OCI-LY3 (cell line): Measurements from ENCODE around the gene P2RY6.

Experiments
- H2AFZ ChIP-seq: fragments of 200-600, 300-600 bp; shearing (Covaris generic); 2 replicates; pipeline ENCODE4 v1.6.0; 2014; ENCODE audit warnings: antibody characterized with exemption, low read depth, low read length
- H3K27ac ChIP-seq: fragments of 200-600, 300-600 bp; sonication (generic); 2 replicates; pipeline ENCODE4 v1.5.1; 2014; ENCODE audit warnings: mild to moderate bottlenecking, low read length, moderate library complexity, mixed read lengths
- H3K27me3 ChIP-seq: fragments of 200-600, 300-600 bp; sonication (generic); 2 replicates; pipeline ENCODE4 v1.6.1; 2014; ENCODE audit warnings: low read depth, low read length, mixed read lengths
- H3K36me3 ChIP-seq: fragments of 200-600, 300-600 bp; sonication (generic); replicated peaks from 2 replicates; pipeline ENCODE3; 2014; ENCODE audit warnings: low read depth, low read length, mixed read lengths
- H3K4me1 ChIP-seq: fragments of 300-600, 200-600 bp; sonication (generic); 2 replicates; pipeline ENCODE4 v1.6.1; 2014; ENCODE audit warnings: low read length, mixed read lengths
- H3K4me2 ChIP-seq: fragments of 200-600, 300-600 bp; sonication (generic); 2 replicates; pipeline ENCODE4 v1.6.1; 2014; ENCODE audit warnings: low read length, mixed read lengths
- H3K4me3 ChIP-seq: fragments of 300-600, 200-600 bp; sonication (generic); 2 replicates; pipeline ENCODE4 v1.5.1; 2014; ENCODE audit warnings: antibody characterized with exemption, mild to moderate bottlenecking, low read length, moderate library complexity
- H3K79me2 ChIP-seq: fragments of 300-600, 200-600 bp; shearing (Covaris generic); 2 replicates; pipeline ENCODE4 v1.6.1; 2014; ENCODE audit warnings: mild to moderate bottlenecking, low read length, mixed read lengths
- H3K9ac ChIP-seq: fragments of 300-600, 200-600 bp; shearing (Covaris generic); 2 replicates; pipeline ENCODE4 v1.6.0; 2014; ENCODE audit warnings: mild to moderate bottlenecking, low read length, moderate library complexity
- H3K9me3 ChIP-seq: fragments of 200-600, 300-600 bp; shearing (Covaris generic); 2 replicates; pipeline ENCODE4 v1.6.1; 2014; ENCODE audit warnings: low read length, mixed read lengths; ENCODE audit not compliant: insufficient read depth
- H4K20me1 ChIP-seq: fragments of 200-600, 300-600 bp; sonication (generic); 2 replicates; pipeline ENCODE4 v1.6.1; 2016; ENCODE audit warnings: low read length, mixed read lengths; ENCODE audit not compliant: insufficient read depth
- CTCF ChIP-seq: fragments of 200-600, 300-600 bp; sonication (generic); IDR thresholded peaks from 2 replicates; pipeline ENCODE4 v1.5.1; 2014; ENCODE audit warnings: antibody characterized with exemption, low read length, low read depth
- EZH2phosphoT487 ChIP-seq: fragments of 200-600 bp; shearing (Covaris generic); IDR thresholded peaks from 2 replicates; pipeline ENCODE4 v1.6.1; 2018; ENCODE audit warnings: antibody characterized with exemption, mixed run types, low read depth

The P2RY6 gene

DNA sequence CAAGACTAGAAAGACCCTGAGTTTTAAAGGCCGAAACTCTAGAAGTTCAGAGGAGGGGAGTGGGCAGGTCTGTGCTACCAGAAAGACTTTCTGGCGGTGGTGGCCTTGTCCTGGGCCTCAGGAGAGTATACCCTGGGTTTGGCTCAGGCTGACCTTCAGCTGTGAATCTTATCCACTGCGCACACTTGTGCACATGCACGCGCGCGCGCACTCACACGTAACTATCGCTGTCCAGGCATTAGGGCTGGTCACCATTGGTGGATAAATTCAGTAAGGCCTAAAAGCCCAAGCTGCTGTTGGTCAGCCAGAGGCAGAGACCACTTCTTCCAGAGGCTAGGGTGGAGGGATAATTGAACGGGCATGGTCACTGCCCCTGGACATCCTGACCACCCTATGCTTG lies 61.0 kb downstream of the P2RY6 start:
- TF ChIP-seq EZH2phosphoT487 (no peak), CTCF (no peak)
- Histone ChIP-seq H3K9me3 (no peaks in the 10 kb centered on the region), H4K20me1 (no peaks in the 10 kb centered on the region), H3K27ac (no peak overlapping the region), H2AFZ (no peak overlapping the region), H3K27me3 (no peaks in the 10 kb centered on the region), H3K4me2 (no peak overlapping the region), H3K4me1 (peaks cover 10% of the 10 kb centered on the region), H3K36me3 (no peaks in the 10 kb centered on the region), H3K4me3 (no peak overlapping the region), H3K9ac (no peak overlapping the region), H3K79me2 (no peaks in the 10 kb centered on the region)

DNA sequence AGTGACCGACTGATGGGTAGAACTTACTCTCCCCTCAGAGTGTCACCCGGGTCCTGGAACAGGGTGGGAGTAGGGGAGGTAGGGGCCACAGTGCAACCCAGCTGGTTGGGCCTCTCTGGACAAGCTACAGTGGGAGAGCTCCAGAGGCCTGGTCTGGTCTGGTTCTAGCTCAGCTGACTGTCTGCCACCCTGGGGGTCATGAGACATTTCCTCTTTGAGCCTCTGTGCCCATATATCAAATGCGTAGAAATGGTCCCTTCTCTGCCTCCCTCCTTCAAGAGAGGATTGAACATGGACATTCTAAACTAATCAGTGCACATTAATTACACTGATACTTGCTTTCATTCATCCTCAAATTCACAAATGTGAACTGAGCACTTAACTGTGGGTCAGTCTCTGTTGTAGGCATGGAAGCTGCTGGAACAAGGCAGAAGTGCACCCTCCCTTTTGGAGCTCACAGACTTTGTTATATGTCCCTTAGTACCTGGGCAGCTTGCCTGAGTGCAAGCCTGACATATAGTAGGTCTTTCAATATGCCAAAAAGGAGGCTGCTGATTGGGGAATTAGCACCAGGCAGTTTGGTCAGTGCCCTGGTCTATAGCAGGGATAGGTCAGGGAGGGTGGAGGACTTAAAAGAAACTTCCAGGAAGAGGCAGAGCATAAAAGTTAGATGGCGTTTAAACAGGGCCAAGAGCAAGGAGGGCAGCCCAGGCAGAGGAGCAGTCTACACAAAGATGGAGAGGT lies 61.7 kb downstream of the P2RY6 start:
- no peak overlapping the region for H3K4me3 ChIP-seq
- H3K4me2 ChIP-seq, result no peak overlapping the region
- H4K20me1 ChIP-seq, result no peaks in the 10 kb centered on the region
- H3K9ac ChIP-seq, result no peak overlapping the region
- no peaks in the 10 kb centered on the region for H3K27me3 ChIP-seq
- H3K4me1 ChIP-seq, result peaks cover 16% of the 10 kb centered on the region
- TF ChIP-seq CTCF (no peak), EZH2phosphoT487 (no peak)
- no peaks in the 10 kb centered on the region for H3K9me3 ChIP-seq
- H3K27ac ChIP-seq, result no peak overlapping the region
- no peaks in the 10 kb centered on the region for H3K36me3 ChIP-seq
- no peaks in the 10 kb centered on the region for H3K79me2 ChIP-seq
- no peak overlapping the region for H2AFZ ChIP-seq

GRCh38 chr11:73334384-73335203 lies 62.5 kb downstream of the P2RY6 start:
- peak overlapping the region; percentile 55 for H3K4me2 ChIP-seq
- no peaks in the 10 kb centered on the region for H4K20me1 ChIP-seq
- H3K4me3 ChIP-seq, result no peak overlapping the region
- H3K79me2 ChIP-seq, result no peaks in the 10 kb centered on the region
- no peaks in the 10 kb centered on the region for H3K27me3 ChIP-seq
- H2AFZ ChIP-seq, result no peak overlapping the region
- H3K9me3 ChIP-seq, result no peaks in the 10 kb centered on the region
- TF ChIP-seq CTCF (no peak; the same call in 1 of the 2 replicates), EZH2phosphoT487 (no peak)
- no peaks in the 10 kb centered on the region for H3K36me3 ChIP-seq
- H3K27ac ChIP-seq, result no peak overlapping the region
- peak overlapping the region; percentile 8; the same call in 1 of the 2 replicates for H3K9ac ChIP-seq
- peaks cover 21% of the 10 kb centered on the region for H3K4me1 ChIP-seq

DNA sequence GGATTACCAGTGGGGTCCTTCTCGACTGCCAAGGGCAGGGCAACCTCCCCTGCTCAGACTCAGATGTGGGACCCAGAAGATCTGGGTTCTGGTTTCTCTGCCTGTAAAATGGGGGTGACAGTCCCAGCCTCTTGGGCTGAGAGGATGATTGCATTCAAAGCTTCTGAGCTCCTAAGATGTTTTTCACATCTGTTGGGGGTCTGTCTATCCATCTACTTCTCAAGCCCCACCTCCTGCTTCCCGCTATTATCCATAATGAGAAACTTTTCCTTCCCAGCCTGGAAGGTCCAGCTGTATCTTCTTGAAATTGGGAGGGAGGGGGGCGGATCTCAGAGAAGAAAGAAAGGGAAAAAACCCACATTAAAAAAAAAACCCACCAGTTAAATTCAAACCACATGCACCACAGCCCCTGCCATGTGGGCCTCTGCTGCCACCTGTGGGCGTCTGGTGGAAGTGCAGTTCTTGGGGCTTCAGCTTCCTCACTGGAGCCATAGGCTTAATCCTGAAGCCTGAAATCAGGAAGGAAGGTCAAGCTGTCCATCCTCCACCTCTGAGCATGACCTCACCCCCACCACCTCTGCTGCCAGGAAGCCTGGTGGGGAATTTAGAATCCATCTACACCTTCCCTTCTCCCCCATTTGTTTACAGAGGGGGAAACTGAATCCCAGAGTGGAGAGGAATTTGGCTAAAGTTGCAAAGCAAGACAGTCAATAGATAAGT lies 63.2 kb downstream of the P2RY6 start:
- peaks cover 21% of the 10 kb centered on the region for H3K4me1 ChIP-seq
- no peaks in the 10 kb centered on the region for H3K79me2 ChIP-seq
- no peaks in the 10 kb centered on the region for H3K27me3 ChIP-seq
- H3K27ac ChIP-seq, result no peak overlapping the region
- H4K20me1 ChIP-seq, result no peaks in the 10 kb centered on the region
- H3K36me3 ChIP-seq, result no peaks in the 10 kb centered on the region
- H3K4me3 ChIP-seq, result peak overlapping the region; percentile 18; the same call in 1 of the 2 replicates
- H3K9me3 ChIP-seq, result no peaks in the 10 kb centered on the region
- peak overlapping the region; percentile 55 for H3K4me2 ChIP-seq
- no peak for TF ChIP-seq EZH2phosphoT487
- peak; percentile 99 for TF ChIP-seq CTCF
- H3K9ac ChIP-seq, result peak overlapping the region; percentile 8; the same call in 1 of the 2 replicates
- H2AFZ ChIP-seq, result no peak overlapping the region
